Neuronal stem cell (in vitro differentiated cells): Measurements from ENCODE around the gene CLIP1.

Experiments
- DNase-seq: peaks from one replicate; pipeline ENCODE4 v3.0.0-alpha.2; 2013; ENCODE audit warnings: low spot score
- H2AFZ ChIP-seq: one replicate; pipeline ENCODE4 v1.6.1; 2013; ENCODE audit warnings: mild to moderate bottlenecking, low read length, inconsistent platforms
- H2AK5ac ChIP-seq: 2 replicates; pipeline ENCODE4 v1.6.1; 2013; ENCODE audit warnings: low read depth, mild to moderate bottlenecking, inconsistent platforms, low read length, moderate library complexity, mixed read lengths
- H2BK120ac ChIP-seq: 2 replicates; pipeline ENCODE4 v1.6.1; 2013; ENCODE audit warnings: low read depth, mild to moderate bottlenecking, inconsistent platforms, low read length, moderate library complexity, mixed read lengths
- H2BK12ac ChIP-seq: one replicate; pipeline ENCODE4 v1.6.1; 2013; ENCODE audit warnings: low read length, inconsistent platforms
- H2BK15ac ChIP-seq: 2 replicates; pipeline ENCODE4 v1.6.1; 2013; ENCODE audit warnings: mild to moderate bottlenecking, low read length, inconsistent platforms, mixed read lengths
- H2BK5ac ChIP-seq: one replicate; pipeline ENCODE4 v1.6.1; 2013; ENCODE audit warnings: inconsistent platforms, mild to moderate bottlenecking, low read length, moderate library complexity
- H3K14ac ChIP-seq: one replicate; pipeline ENCODE4 v1.6.1; 2013; ENCODE audit warnings: low read length, inconsistent platforms
- H3K18ac ChIP-seq: 2 replicates; pipeline ENCODE4 v1.6.1; 2013; ENCODE audit warnings: low read length, inconsistent platforms
- H3K23ac ChIP-seq: 2 replicates; pipeline ENCODE4 v1.6.1; 2013; ENCODE audit warnings: low read depth, mild to moderate bottlenecking, mixed read lengths, low read length, inconsistent platforms; ENCODE audit not compliant: poor library complexity
- H3K27ac ChIP-seq: replicated peaks from 3 replicates; pipeline ENCODE4 v1.5.1; 2013; ENCODE audit warnings: low read length, inconsistent platforms
- H3K27me3 ChIP-seq, 3 experiments: 2 replicates each; pipeline ENCODE4 v1.6.1; 2013; ENCODE audit warnings: low read length in 3 of 3, mild to moderate bottlenecking in 2 of 3, inconsistent platforms in 1 of 3, low read depth in 1 of 3, mixed read lengths in 1 of 3, moderate library complexity in 1 of 3; ENCODE audit not compliant: control insufficient read depth in 3 of 3, insufficient read depth in 3 of 3
- H3K36me3 ChIP-seq, 2 donors: replicated peaks in 1 of 2; 2 replicates each; pipeline ENCODE4 v1.6.1; 2013; ENCODE audit warnings: low read length in 2 of 2; ENCODE audit not compliant: control insufficient read depth in 2 of 2, insufficient read depth in 2 of 2
- H3K4ac ChIP-seq: 2 replicates; pipeline ENCODE4 v1.6.1; 2013; ENCODE audit warnings: inconsistent platforms, mild to moderate bottlenecking, low read length, moderate library complexity
- H3K4me1 ChIP-seq, 2 donors: 1 replicate in 1 of 2; 2 replicates in 1 of 2; pipeline ENCODE4 v1.6.1; 2013; ENCODE audit warnings: low read length in 2 of 2, low read depth in 1 of 2; ENCODE audit not compliant: control insufficient read depth in 2 of 2, insufficient read depth in 1 of 2
- H3K4me2 ChIP-seq: one replicate; pipeline ENCODE4 v1.6.1; 2013; ENCODE audit warnings: mild to moderate bottlenecking, low read length, inconsistent platforms; ENCODE audit not compliant: insufficient read depth, poor library complexity, severe bottlenecking
- H3K4me3 ChIP-seq, 2 donors: 2 replicates each; pipeline ENCODE4 v1.5.1; 2013; ENCODE audit warnings: low read length in 2 of 2, mild to moderate bottlenecking in 2 of 2, inconsistent platforms in 1 of 2, moderate library complexity in 1 of 2
- H3K79me1 ChIP-seq: one replicate; pipeline ENCODE4 v1.6.1; 2013; ENCODE audit warnings: low read depth, mild to moderate bottlenecking, inconsistent platforms, low read length, moderate library complexity
- H3K9ac ChIP-seq: one replicate; pipeline ENCODE4 v1.6.1; 2013; ENCODE audit warnings: mild to moderate bottlenecking, low read depth, low read length, inconsistent platforms; ENCODE audit not compliant: poor library complexity
- H3K9me3 ChIP-seq, 2 donors: replicated peaks in 1 of 2; 2 replicates each; pipeline versions ENCODE3 to v1.6.1; 2013; ENCODE audit warnings: low read length in 2 of 2, mild to moderate bottlenecking in 2 of 2, inconsistent platforms in 1 of 2, low read depth in 1 of 2, mixed read lengths in 1 of 2, moderate library complexity in 1 of 2; ENCODE audit not compliant: control insufficient read depth in 2 of 2, insufficient read depth in 1 of 2
- H4K8ac ChIP-seq: one replicate; pipeline ENCODE4 v1.6.1; 2013; ENCODE audit warnings: low read depth, mild to moderate bottlenecking, inconsistent platforms, low read length, moderate library complexity
- H4K91ac ChIP-seq: one replicate; pipeline ENCODE4 v1.6.1; 2013; ENCODE audit warnings: low read length, low read depth, mild to moderate bottlenecking, inconsistent platforms; ENCODE audit not compliant: poor library complexity
- WGBS, 2 donors: extraction: QIAGEN DNeasy Blood & Tissue Kit; methylation state at CpG; one replicate each; pipeline ENCODE4 v1.1.7; 2013; ENCODE audit warnings: missing lambda C conversion rate in 2 of 2, mixed read lengths in 1 of 2; ENCODE audit not compliant: insufficient read length in 2 of 2, insufficient replicate concordance in 1 of 2; ENCODE audit errors: extremely low coverage in 2 of 2; 5-methylcytosine and 5-hydroxymethylcytosine counted together

CLIP1 gene

DNA sequence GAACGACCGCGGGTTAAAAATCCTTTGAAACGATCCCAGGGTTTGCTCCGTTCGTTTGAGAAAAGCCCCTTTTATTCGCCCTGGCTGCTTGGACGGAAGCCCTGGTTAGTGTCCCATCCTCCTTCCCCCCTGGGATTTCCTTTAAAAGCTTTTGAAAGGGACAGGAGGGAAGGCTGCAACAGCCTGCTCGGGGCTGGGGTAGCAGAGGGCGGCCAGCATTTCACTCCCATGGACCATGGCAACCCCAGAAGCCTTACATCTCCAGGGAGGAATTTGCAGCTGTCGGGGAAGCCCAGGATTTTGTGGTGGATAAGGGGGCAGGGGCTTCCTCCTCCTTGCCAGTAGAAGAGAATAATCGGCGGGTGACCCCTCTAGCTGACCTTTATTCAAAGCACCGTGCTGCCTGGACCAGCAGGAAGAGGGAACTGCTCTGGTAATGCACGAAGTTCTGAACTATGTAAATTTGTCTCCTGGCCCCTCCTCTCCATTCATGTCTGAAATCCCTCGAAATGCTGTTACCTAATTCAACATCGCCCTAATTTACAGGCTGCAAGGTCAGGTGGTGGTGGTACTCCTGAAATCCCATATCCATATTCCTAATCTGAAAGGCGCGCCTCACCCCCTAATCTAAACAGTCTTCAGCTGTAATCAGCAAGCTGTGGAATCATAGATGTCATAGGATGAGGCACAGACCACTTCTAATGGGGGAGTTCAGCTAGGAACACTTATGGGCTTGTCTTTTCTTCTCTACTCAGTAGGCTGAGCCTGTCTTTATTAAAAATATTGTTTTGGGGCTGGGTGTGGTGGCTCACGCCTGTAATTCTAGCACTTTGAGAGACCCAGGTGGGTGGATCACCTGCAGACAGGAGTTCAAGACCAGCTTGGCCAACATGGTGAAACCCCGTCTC, 1.0 kb upstream of the CLIP1 start:
- no peak overlapping the region for H2BK120ac ChIP-seq
- H3K4ac ChIP-seq: no peak overlapping the region
- WGBS, 2 donors: no CpG with 5 or more reads among the region's 21 CpGs
- H3K23ac ChIP-seq: no peak overlapping the region
- peak; percentile 84 for DNase-seq
- H4K8ac ChIP-seq: no peak overlapping the region
- peak overlapping the region; percentile 65 for H2AFZ ChIP-seq
- no peaks in the 10 kb centered on the region for H3K27me3 ChIP-seq
- H3K18ac ChIP-seq: peak overlapping the region; percentile 96
- peak overlapping the region; percentile 4 for H2BK15ac ChIP-seq
- H2AK5ac ChIP-seq: no peak overlapping the region
- peak overlapping the region; percentile 92 for H3K9ac ChIP-seq
- H3K4me3 ChIP-seq: peak overlapping the region; percentile 87 to 95
- H3K14ac ChIP-seq: no peak overlapping the region
- H3K4me2 ChIP-seq: peak overlapping the region; percentile 81
- H3K36me3 ChIP-seq: peaks cover 0 to 9% of the 10 kb centered on the region in 2 donors
- H2BK12ac ChIP-seq: no peak overlapping the region
- peaks cover 6 to 9% of the 10 kb centered on the region in 2 donors for H3K4me1 ChIP-seq
- H2BK5ac ChIP-seq: peak overlapping the region; percentile 77
- H4K91ac ChIP-seq: peak overlapping the region; percentile 97
- H3K79me1 ChIP-seq: peaks cover 6% of the 10 kb centered on the region
- H3K27ac ChIP-seq: peak overlapping the region; percentile 98
- no peaks in the 10 kb centered on the region for H3K9me3 ChIP-seq

DNA sequence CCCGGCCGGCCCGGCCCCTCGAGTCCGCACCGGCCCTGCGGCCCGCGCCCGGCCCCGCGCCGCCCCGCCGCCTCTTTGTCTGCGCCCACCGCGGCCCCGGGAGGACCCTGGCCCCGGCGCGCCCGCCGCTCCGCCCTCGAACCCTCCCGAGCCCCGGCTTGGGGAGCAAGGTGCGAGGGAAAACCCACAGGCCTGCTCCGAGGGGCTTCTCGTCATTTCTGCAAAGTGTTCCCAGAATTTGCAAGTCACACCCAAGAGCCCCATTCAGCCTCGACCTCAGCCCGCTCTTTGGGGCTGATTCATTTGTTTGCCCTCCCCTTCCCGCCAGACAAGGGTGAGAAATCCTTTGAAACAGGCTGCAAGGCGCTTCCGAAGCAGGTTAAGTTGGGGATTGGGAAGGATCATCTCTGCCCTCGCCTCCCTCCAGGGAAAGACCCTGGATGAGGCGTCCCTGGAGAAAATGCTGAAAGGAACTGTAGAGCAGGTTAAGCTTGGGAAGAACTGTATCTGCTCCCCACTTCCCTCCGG, 325 bp upstream of the CLIP1 start:
- Histone ChIP-seq H3K36me3 (peaks cover 0 to 15% of the 10 kb centered on the region in 2 donors), H3K4me1 (peaks cover 6 to 9% of the 10 kb centered on the region in 2 donors), H3K18ac (peak overlapping the region; percentile 96), H3K4me3 (peak overlapping the region; percentile 87 to 95), H3K27me3 (no peaks in the 10 kb centered on the region), H2BK12ac (no peak overlapping the region), H3K9me3 (no peaks in the 10 kb centered on the region), H2AK5ac (peak overlapping the region; percentile 79), H4K8ac (no peak overlapping the region), H2BK15ac (peak overlapping the region; percentile 4), H3K79me1 (peaks cover 6% of the 10 kb centered on the region), H3K4ac (peak overlapping the region; percentile 2), H3K9ac (peak overlapping the region; percentile 92), H4K91ac (peak overlapping the region; percentile 97), H2AFZ (peak overlapping the region; percentile 54), H3K14ac (peak overlapping the region; percentile 3), H2BK5ac (peak overlapping the region; percentile 77), H2BK120ac (peak overlapping the region; percentile 40), H3K23ac (no peak overlapping the region), H3K27ac (peak overlapping the region; percentile 98), H3K4me2 (peak overlapping the region; percentile 81)
- peak; percentile 51 for DNase-seq
- WGBS, 2 donors: no CpG with 5 or more reads among the region's 39 CpGs

DNA sequence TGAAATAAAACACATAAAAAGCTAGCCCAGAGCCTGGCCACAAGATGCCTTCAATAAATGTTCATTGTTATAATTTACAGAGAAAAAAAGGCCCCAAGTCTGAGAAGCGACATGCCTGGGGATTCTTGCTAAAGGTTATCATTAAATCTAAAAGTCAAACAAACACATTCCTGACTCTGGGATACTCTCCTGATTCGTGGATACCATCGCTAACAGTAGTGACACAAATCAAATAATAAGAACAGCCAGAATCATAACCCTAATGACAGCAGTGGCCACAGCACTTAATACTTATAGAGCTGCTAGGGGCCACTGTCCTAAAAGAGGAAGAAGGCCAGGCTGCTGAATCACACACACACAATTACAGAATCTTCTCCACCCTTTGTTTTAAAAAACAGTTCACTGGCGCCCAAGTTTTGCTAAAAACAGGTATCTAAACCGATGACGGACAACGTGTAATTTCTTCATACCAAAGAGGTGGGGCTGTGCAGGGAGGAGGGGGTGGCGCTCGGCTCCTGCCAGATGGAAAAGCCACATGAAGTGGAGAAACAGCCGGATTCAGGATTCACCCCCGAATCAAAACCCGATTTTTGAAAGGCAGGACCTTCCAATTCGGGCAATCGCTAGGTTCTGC, 1.2 kb downstream of the CLIP1 start:
- Histone ChIP-seq H3K79me1 (peaks cover 8% of the 10 kb centered on the region), H2BK15ac (peak overlapping the region; percentile 58), H4K8ac (no peak overlapping the region), H3K9me3 (no peaks in the 10 kb centered on the region), H3K14ac (no peak overlapping the region), H3K27ac (peak overlapping the region; percentile 98), H3K27me3 (no peaks in the 10 kb centered on the region), H2BK5ac (peak overlapping the region; percentile 77), H3K36me3 (peaks cover 0 to 25% of the 10 kb centered on the region in 2 donors), H3K9ac (peak overlapping the region; percentile 88), H2BK12ac (no peak overlapping the region), H2AFZ (peak overlapping the region; percentile 87), H4K91ac (no peak overlapping the region), H3K23ac (no peak overlapping the region), H3K4ac (no peak overlapping the region), H3K4me1 (peaks cover 6 to 9% of the 10 kb centered on the region in 2 donors), H3K4me3 (peak overlapping the region; percentile 87 to 95), H3K18ac (peak overlapping the region; percentile 97), H3K4me2 (peak overlapping the region; percentile 75), H2BK120ac (no peak overlapping the region), H2AK5ac (no peak overlapping the region)
- no peak for DNase-seq
- WGBS, 2 donors: no CpG with 5 or more reads among the region's 14 CpGs
